Mesenteric fat pad (tissue), 1 donor: ENCODE measurements around the gene NDUFA13. TPM values are rescaled to one million over a fixed set of nuclear protein-coding genes. Genes with fewer than 3 reads are reported as not detected.
A peak's percentile ranks its signal among the peaks of the same experiment; 100 is the strongest.

Experiments
- DNase-seq: peaks from one replicate; pipeline ENCODE4 v3.0.0-alpha.2; 2020; ENCODE audit warnings: low spot score
- total RNA-seq: library from RNA; stranded (reverse); fragmentation: NEBNext Ultra II Directional; extraction: Animal tissue kit (Norgen Biotek cat#: 25700); gene quantifications from one replicate; pipeline ENCODE4 v1.2.1, GENCODE V29; 2021
- donor health status: DM: yes; HTN: yes; CAD: no.

Gene NDUFA13
- total RNA-seq, 1 donor from 2014 or later: 295 TPM

DNA sequence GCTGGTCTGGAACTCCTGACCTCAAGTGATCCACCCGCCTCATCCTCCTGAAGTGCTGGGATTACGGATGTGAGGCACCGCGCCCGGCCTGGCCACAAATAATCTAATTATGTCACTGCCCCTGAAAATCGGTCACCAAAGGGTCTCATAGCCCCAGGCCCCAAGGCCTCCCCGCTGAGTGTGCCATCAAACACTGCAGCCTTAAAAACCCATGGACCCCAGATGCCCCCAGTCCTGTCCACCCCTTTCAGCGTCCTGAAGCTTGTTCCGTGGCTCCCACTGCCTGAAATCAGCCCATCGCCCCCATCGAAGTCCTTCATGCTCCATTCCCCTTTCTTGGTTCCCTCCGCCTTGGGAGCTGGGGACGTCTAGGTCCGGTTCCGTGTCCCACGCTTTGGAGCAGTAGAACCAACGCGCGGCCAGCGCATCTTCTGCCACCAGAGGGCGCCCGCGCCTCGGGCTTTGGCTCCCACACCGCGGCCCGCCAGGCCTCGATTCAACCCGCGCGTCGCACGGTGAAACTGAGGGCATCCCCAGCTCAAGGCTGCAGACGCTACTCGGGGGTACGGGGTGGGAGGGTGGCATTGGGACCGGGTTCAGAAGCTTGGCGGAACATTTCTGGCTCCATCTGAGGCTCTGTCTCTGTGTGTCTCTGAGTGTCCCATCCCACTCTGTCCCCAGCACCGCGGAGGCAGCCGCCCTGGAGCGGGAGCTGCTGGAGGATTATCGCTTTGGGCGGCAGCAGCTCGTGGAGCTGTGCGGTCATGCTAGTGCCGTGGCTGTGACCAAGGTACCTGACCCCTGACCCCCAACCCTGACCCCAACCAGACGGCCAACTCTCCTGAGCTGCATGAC is 16.2 kb downstream of the NDUFA13 start:
- DNase-seq: peak; percentile 96

DNA sequence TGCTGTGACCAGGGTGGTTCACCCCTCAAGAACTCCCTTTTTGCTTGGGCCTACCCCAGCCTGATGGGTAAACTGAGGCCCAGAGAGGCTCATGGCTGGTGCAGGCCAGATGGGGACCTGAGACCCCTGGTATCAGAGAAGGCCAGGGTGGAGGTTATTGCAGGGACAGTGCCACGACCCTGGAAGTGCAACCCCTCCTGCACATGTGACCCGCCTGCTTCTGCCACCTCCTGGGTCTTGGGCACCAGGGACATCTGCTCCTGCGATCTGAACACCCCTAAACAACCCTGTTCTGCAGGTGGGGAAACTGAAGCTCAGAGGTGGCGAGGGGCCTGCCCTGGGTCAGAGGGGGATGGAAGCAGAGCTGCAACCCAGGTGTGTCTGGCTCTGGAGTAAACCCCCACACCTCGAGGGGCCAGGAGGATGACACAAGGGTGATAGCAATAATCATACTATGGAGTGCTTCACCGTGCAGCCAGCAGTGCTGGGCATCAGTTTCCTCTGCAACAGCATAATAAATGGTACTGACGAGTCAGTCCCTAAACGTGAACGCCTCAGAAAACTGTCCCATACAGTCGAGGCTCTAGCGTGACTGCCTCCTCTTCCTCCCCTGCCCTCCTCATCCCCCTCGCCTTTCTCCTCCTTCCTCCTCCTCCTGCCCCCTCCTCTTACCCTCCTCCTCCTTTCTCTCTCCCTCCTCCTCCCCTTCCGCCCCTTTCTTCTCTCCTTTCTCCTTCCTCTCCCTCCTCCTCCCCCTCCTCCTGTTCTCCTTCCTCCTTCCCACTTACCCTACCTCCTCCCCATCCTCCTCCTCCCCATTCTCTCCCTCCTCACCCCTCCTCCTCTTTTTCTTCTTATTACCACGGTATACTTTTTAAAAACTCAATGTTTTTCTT is 17.0 kb downstream of the NDUFA13 start:
- no peak for DNase-seq

DNA sequence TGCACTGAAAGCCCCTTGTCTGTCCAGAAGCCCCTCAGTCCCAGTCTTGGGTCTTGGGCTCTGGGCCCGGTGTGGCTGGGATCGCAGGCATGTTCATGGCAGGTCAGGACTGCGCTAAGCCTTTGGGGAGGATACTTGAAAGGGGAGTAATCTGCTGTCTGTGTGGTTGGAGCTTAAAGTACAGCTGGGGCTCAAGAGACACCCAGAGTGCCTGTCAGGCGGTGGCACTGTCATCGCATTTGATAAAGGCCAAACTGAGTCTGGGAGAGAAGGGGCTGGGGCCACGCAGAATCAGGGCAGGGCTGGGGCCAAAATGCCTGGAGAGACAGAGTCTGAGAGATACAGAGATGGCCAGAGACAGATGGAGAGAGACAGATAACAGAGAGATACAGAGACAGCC is 17.8 kb downstream of the NDUFA13 start:
- DNase-seq: no peak

GRCh38 chr19:19534556-19535265 is 18.7 kb downstream of the NDUFA13 start:
- DNase-seq: no peak

DNA sequence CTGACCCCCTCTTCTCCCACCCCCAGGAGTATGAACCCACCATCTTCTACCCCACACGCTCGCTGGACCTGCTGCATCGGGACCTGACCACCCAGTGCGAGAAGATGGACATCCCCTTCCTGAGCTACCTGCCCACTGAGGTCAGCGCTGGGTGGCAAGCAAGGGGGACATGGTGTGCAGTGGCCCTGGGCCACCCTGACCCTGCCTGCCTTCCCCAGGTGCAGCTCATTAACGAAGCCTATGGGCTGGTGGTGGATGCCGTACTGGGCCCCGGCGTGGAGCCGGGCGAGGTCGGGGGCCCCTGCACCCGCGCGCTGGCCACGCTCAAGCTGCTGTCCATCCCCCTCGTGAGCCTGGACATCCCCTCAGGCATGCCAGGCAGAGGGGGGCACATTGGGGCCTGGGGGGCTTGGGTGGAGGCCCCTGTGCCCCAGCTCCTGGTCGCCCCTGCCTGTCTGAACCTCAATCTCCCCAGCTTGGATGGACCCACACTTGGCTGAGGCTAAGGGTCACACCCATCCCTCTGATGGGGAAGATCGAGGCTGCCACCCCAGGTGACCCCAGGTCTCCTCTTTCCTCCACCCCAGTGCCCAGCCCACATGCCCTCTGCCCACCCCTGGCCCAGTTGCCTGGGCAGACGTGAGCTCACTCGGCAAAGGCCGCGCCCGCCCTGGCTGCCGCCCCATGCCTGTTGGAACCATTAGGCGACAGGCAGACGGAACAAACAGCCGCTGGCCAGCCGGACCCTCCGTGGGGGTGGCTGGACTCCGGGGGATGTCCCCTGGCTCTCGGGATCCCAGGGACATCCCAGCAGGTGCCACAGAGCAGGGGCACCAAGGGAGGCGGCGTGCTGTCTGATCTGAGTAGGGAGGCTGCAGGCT is 19.5 kb downstream of the NDUFA13 start:
- DNase-seq: no peak

DNA sequence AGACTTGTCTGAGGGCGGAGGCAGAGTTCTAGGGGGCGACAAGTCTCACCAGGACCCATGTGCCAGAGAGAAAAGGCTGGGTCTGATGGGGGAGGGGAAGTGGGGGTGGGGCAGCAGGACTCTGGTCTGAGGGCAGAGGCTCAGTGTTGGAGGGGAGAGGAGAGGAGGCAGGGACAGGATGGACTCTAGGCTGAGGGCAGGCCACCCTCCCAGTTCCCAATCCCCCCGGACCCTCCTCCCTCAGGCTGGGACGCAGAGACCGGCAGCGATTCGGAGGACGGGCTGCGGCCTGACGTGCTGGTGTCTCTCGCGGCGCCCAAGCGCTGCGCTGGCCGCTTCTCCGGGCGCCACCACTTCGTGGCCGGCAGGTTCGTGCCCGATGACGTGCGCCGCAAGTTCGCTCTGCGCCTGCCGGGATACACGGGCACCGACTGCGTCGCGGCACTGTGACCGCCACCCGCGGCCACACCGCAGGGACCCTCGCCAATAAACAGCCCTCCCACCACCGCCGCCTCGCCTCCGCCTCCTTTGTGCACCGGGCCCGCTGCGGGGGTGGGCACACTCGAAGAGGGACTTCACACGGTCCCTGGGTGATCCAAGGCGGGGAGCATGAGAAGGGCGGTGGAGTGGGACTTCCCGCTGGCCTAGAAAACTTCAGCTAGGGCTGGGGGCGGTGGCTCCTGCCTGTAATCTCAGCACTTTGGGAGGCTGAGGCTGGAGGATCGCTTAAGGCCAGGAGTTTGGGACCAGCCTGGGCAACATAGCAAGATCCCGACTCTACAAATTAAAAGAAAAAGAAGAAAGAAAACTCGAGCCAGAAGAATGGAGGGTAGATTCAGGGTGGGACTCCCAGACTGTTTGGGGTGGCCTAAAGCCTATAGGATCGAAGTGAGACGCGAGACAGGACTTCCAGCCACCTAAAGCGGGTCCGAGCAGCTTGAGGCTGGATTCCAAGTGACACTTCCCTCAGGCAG is 21.3 kb downstream of the NDUFA13 start:
- DNase-seq: no peak

- no peak for DNase-seq
These were observed 22.2 kb downstream of the NDUFA13 start, which contains the start of gene CILP2 for GRCh38 chr19:19538061-19538784. Gene CILP2, plus strand, starts transcription at chr19:19538265. Its CDS starts 85 bp downstream, at chr19:19538350.

DNA sequence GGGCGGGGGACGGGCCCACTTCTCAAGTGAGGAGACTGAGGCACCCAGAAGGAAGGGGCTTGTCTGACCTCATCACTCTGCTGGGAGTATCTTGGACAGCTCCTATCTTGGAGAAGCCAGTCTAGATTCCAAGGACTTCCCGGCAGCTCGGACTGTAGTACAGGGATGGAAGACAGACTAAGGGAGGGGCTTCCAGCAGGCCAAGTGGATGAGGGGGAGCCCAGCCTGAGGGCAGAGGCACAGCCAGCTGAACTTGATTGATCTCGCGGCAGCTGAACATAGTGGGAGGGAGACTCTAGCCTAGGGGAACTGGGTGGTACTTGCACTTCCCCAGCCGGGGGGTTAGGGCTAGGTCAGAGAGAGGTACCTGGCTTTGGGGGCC is 22.8 kb downstream of the NDUFA13 start:
- no peak for DNase-seq

DNA sequence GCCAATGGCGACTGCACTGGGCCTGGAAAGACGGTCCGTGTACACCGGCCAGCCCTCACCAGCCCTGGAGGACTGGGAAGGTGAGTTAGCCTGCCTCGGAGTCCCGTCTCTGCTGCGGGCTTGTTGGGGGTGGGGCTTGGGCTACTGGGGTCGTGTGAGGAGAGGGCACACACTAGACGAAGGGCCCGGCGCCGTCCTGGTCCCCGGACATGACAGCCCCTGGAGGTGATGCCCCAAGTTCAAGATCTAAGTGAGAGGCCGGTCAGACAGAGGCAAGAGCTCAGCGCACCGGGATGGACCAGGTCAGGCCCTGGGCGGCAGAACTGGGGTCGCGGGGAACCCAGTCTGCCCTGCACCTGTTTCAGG is 23.7 kb downstream of the NDUFA13 start:
- no peak for DNase-seq

- no peak for DNase-seq
These were observed 24.2 kb downstream of the NDUFA13 start for GRCh38 chr19:19540064-19540714.

- no peak for DNase-seq
These were observed 24.9 kb downstream of the NDUFA13 start for GRCh38 chr19:19540715-19541515.

GRCh38 chr19:19541616-19542015 is 25.6 kb downstream of the NDUFA13 start:
- no peak for DNase-seq

DNA sequence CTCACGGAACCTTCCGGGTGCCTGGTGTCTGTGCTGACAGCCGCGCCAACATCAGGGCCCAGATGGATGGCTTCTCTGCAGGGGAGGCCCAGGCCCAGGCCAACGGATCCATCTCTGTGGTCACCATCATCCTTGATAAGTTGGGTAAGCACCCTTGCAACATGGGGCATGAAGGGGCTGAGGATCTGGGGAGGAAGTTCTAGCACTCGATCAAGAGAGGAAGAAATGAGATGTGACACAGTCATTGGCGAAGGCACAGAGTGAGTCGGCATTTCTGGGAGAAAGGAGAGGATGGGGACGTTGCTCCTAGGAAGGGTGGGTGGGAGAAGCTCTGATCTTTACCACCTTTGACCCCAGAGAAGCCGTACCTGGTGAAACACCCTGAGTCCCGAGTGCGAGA is 26.5 kb downstream of the NDUFA13 start:
- no peak for DNase-seq

DNA sequence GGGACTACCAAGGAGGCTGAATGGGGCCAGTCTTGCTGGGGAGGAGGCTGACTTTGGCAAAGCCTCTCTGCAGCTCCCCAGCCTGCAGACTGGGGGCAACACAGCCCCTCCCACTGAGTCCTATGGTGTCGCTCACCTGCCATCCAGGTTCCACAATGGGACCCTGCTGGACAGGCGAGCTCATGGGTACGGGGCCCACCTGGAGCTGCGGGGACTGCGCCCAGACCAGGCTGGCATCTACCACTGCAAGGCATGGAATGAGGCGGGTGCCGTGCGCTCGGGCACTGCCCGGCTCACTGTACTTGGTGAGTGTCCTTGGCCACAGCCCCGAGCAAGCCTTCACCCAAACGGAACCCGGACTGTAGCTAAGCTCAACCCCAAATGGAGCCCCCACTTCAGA is 27.1 kb downstream of the NDUFA13 start:
- DNase-seq: no peak

DNA sequence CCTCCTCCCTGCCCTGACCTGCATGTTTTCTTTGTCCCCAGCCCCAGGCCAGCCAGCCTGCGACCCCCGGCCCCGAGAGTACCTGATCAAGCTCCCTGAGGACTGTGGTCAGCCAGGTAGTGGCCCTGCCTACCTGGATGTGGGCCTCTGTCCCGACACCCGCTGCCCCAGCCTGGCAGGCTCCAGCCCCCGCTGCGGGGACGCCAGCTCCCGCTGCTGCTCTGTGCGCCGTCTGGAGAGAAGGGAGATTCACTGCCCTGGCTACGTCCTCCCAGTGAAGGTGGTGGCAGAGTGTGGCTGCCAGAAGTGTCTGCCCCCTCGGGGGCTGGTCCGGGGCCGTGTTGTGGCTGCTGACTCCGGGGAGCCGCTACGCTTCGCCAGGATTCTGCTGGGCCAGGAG is 27.6 kb downstream of the NDUFA13 start:
- DNase-seq: no peak

DNA sequence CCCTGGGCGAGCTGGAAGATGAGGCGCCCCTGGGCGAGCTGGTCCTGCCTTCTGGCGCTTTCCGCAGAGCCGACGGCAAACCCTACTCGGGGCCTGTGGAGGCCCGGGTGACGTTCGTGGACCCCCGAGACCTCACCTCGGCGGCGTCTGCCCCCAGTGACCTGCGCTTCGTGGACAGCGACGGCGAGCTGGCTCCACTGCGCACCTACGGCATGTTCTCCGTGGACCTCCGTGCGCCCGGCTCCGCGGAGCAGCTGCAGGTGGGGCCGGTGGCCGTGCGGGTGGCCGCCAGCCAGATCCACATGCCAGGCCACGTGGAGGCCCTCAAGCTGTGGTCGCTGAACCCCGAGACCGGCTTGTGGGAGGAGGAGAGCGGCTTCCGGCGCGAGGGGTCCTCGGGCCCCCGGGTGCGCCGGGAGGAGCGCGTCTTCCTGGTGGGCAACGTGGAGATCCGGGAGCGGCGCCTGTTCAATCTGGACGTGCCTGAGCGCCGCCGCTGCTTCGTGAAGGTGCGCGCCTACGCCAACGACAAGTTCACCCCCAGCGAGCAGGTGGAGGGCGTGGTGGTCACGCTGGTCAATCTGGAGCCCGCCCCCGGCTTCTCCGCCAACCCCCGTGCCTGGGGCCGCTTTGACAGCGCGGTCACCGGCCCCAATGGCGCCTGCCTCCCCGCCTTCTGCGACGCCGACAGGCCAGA is 28.4 kb downstream of the NDUFA13 start:
- DNase-seq: no peak
